Fibroblast of upper back skin (primary cell): Measurements from ENCODE around the gene LSP1.
A peak's percentile ranks its signal among the peaks of the same experiment; 100 is the strongest.
"Not testable (repeated sequence)": the region's sequence is repeated elsewhere in the genome, so short reads cannot be mapped to it uniquely, and the experiment has no call there.

ENCODE experiments used
- DNase-seq: peaks from one replicate; pipeline ENCODE4 v3.0.0-alpha.2; 2013

The LSP1 gene, protein sequence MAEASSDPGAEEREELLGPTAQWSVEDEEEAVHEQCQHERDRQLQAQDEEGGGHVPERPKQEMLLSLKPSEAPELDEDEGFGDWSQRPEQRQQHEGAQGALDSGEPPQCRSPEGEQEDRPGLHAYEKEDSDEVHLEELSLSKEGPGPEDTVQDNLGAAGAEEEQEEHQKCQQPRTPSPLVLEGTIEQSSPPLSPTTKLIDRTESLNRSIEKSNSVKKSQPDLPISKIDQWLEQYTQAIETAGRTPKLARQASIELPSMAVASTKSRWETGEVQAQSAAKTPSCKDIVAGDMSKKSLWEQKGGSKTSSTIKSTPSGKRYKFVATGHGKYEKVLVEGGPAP

DNA sequence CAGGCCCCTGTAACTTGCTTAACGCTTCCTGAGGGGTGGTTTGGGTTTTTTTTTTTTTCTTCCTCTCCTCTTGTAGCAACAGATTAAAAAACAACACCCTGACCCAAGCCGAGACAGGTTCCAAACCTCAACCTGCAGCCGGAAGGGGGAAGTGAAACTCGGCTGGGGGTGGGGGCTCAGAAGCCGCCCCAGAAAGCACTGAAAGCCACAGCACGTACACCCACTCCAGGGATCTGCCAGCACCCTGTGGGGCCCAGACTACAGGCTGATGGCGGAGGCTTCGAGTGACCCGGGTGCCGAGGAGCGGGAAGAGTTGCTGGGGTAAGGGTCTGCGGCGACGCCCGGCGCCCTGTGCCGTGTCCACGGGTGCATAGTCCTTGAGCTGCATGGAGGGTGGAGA lies at the start of gene LSP1:
LSP1 (plus strand) TSS at position 208 of the 400 bp plus-strand sequence; CDS start at position 269, 61 bp downstream.
- DNase-seq = no peak

DNA sequence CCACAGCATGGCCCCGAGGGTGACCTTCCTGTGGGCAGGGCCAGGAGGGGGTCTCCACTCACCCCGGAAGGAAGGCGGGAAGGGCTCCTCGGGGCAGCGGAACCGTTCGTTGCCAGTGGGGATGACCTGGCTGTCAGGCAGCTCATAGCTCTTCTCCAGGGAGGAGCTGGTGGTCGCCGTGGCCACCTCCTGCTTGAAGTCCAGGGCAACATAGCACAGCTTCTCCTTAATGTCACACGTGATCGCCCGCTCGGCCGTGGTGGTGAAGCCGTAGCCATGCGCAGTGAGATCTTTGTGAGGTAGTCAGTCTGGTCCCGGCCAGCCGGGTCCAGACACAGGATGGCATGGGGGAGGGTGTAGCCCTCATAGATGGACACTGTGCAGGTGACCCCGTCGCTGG lies 49.6 kb upstream of the LSP1 start:
- DNase-seq = no peak

DNA sequence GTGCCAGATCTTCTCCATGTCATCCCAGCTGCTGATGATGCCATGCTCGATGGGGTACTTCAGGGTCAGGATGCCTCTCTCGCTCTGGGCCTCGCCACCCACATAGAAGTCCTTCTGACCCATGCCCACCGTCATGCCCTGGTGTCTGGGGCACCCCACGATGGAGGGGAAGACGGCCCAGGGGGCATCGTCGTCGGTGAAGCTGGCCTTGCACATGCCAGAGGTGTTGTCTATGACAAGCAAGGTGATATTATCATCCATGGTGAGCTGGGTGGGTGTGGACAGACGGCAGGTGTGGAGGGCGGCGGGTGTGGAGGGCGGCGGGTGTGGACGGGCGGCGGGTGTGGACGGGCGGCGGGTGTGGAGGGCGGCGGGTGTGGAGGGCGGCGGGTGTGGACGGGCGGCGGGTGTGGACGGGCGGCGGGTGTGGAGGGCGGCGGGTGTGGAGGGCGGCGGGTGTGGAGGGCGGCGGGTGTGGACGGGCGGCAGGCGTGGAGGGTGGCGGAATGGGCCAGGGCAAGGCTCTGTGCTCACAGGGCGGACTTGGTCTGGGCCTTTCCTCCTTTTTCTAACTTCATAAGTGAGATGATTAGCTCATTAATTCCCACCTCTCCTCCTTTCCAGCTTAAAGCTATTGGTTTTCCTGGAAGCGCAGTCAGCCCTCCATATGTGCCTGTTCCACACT lies 48.9 kb upstream of the LSP1 start:
- not testable (repeated sequence) for DNase-seq

DNA sequence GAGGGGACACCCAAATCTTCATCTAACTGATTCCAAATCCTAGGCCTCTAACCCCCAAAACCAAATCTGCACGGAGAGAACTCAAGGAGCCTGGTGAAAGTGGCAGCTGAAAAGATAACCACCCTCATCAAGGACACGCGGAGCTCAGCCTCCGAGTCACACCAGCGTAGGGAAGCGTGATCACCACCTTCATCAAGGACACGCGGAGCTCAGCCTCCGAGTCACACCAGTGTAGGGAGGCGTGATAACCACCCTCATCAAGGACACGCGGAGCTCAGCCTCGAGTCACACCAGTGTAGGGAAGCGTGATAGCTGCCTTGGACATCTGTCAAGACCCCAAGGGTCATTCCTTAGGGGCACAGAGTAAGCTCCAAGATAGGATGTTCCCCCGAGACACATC lies 47.4 kb upstream of the LSP1 start:
- no peak for DNase-seq

GRCh38 chr11:1807264-1807995 lies 45.5 kb upstream of the LSP1 start:
- no peak for DNase-seq

- DNase-seq = no peak
Observed at GRCh38 chr11:1810761-1811160, 42.1 kb upstream of the LSP1 start.

DNA sequence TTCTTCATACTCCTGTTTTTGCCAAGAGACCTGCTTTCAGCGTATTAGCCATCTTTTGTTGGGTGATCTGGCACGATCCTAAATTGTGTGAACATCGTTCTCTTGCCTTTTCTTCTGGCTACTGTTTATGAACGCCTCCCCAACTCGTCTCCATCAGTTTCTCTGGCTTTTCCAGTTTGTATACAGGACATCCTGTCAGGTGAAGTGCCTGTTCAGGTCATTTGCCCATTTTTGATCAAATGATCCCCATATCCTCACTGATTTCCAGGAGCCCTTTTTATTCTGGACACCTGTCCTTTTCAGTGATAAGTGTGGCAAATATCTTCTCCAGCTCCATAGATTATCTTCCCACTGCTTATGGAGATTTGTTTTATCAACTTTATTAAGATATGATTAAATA lies 40.6 kb upstream of the LSP1 start:
- no peak for DNase-seq

DNA sequence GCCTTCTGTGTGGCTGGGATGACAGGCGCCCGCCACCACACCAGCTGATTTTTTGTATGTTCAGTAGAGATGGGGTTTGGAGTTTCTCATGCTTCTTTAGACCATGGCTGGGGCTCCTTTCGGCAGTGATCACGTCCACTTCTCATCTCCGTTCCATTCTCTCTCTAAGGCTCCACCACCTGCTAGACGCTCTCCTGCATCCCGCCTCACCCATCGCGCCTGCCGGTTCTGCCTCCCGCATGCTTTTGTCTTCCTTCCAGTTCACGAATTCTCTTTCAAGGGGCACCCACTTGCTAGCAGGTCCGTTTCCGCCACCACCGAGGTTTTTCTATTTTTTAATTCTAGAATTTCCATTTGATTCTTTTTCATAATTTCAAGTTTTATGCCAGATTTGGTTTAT lies 40.1 kb upstream of the LSP1 start:
- DNase-seq = no peak

DNA sequence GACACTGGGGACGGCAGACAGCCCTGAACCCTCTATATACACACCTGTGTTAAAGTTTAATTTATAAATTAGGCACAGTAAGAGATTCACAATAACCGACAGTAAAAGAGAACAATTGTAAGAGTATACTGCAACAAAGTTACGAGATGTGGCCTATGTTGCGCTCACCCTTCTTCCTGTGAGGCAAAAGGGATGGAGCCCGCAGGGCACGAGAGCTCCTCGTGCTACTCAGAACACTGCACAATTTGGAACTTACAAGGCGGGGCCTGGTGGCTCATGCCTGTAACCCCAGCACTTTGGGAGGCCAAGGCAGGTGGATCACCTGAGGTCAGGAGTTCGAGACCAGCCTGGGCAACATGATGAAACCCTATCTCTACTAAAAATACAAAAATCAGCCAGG lies 39.5 kb upstream of the LSP1 start:
- DNase-seq = not testable (repeated sequence)

DNA sequence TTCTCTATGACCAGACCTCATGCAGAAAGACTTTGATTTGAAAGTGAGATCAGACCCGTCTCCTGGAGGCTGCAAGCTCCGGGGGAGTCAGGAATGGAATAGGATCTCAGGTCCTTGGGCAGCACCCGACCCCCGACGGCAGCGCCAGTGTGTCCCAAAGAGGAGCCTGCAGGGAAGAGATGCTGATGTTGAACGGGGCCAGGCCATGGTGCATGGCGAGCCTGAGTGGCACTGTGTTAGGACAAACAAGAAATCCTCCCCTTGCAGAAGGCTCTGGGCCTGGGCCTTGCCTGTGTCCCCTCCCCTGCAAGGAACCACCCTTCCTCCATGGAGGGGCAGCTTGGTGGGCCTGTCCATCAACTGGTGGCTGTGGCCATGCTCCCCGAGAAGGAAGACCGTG lies 38.2 kb upstream of the LSP1 start:
- no peak for DNase-seq

DNA sequence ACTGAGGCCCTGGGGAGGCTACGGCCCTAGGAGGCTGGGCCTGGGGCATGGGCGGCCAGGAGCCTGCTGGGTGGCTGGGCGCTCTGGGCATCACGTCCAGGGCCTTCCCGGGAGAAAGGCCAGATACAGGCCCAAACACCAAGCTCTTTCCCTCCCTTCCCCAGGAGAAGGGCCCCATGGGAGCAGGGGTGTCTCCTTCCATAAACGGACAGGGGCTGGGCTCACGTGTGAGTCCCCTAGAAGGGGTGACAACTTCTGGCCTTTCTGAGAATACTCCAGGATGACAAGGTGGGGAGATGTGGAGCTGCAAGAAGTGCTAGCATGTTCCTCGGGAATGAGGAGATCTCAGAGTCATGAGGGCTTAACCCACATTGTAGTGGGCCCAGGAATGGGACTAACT lies 37.6 kb upstream of the LSP1 start:
- DNase-seq = no peak

- no peak for DNase-seq
Observed at GRCh38 chr11:1815751-1816150, 37.1 kb upstream of the LSP1 start.

GRCh38 chr11:1817000-1817399 lies 35.9 kb upstream of the LSP1 start:
- no peak for DNase-seq

GRCh38 chr11:1817511-1817910 lies 35.4 kb upstream of the LSP1 start:
- DNase-seq = no peak

DNA sequence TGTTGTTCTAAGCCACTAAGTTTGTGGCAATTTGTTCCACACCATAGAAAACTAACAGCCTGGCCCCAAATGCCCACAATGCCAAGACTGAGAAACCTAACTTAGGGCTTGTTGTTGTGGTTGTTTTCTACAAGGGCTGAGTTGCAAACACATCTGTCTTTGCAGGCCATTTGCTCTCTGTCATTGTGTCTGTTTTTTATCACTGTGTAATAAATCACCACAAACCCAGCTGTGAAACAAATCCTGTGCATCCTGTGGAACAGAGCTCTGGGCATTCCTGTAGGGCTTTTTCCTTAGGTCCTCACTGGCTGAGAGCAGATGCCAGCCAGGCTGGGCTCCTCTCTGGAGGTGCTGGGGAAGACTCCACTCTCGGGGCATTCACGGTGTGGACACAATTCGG lies 33.8 kb upstream of the LSP1 start:
- DNase-seq = no peak

DNA sequence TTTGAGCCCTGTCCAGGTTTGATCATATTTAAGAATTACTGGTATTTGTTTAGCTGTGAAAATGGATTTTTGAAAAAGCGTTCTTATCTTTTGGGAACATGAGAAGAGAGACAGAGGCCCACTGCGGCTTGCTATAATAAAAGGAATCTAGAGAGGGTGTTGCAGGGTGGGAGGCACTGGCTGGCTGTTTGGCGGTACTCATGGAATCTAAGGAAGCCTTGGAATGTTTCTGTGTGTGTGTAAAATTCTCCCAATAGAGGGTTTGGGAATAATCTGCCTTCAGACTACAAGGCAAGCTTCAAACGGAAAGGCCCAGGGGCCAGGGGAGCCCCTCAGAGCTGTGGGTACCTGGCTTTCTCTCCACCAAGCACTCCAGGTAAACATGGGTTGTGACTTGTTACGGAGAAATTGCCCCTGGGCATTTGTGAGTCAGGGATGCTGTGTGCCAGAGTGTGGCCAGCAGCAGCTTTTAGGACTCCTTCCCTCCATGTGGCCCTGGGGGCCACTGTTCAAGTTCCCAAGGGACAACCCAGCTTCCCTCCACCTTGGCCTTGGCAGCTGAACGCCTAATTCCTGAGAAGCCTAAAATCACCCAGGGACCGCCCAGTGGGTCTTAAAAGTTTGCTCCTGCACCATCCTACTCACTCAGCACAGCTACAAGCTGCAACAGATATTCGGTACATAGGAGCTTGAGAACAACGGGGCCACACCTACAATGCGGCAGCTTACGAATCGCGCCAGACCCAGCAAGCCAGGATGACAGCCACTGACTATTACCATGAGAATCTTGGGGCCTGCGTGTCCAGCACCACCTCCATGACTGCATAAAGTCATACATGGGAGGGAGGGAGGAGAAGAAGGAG lies 32.2 kb upstream of the LSP1 start:
- DNase-seq = peak; percentile 53

DNA sequence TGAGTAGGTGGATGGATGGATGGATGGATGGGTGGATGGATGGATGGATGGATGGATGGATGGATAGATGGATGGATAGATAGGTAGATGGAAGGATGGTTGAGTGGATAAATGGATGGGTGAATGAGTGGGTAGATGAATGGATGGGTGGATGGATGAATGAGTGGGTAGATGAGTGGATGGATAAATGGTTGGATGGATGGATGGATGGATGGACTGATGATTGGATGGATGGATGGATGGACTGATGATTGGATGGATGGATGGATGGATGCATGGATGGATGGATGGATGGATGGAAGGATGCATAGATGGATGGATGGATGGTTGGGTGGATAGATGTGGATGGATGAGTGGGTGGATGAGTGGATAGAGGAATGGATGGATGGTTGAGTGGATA lies 31.3 kb upstream of the LSP1 start:
- DNase-seq = no peak

DNA sequence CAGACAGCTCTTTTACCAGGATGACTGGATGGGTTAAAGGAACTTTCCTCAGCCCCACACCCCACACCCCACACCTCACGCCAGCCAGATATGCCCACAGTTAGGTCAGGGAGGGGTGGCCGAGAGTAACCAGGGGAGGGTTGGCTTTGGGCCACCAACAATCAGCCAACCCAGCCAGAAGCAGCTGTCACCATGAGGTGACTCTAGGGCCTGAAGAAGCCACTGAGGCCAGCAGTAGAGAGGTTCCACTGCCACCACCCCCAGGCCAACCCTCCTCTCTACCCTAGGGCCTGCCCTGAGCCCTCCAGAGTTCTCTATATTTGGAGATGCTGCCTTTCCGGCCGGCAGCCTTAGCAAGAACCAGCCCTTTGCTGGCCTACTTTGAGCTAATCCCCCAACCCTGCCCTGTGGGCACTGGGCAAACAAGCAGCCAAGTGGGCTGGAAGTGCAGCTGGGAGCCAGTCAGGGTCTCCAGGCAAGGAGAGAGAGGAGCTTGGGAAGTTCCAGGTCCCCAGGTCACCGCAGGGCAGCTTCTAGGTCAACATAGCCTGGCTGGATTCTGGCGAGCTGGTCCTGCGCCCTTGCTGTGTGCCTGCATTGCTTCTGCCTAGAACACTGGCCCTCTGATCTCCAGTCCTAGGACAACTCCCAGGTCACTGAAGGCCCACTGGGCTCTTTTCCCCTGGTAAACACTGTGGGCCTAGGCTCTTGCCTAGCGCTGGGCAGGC lies 30.1 kb upstream of the LSP1 start:
- no peak for DNase-seq

GRCh38 chr11:1823376-1824220 lies 29.3 kb upstream of the LSP1 start:
- no peak for DNase-seq

DNA sequence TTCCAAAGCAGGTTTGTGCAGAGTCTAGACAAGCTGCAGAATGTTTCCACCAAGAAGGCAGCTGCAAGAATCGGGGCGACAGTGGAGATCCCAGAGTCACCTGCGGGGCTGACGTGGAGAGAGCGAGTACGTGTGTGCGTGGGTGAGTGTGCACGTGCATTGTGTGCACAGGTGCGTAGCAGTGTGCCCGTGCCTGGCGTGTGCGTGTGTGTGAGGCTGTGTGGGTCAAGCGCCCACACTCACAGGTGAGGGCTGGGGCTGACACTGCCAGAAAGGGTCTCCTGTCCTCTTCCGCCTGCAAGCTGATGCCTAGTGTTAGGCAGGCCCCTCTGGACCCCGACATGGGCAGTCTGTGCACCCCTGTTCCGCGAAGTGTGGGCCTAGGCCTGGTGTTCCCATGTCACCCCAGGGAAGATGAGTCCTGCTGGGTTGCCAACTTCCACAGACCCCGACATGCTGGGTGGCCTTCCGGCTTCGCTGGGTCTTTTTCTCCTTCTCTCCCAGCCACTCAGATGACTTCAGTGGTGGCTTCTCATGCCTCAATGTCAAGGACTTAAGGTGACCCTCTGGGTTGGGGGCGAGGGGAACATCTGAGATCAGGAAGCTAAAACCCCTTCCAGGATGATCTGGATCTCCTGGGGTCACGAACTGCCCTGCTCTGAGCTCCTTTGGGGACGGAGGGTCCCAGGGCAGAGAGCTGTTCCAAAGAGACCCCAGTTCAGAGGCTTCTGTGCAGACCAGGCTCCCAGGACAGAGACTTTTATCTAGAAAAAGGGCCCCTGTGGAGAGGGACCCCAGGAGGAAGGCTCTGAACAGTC lies 28.5 kb upstream of the LSP1 start:
- DNase-seq = no peak
